Measurements from ENCODE around the gene TMEM92.

Gene TMEM92

GRCh38 chr17:50274142-50274896 is at the start of gene TMEM92:
Gene TMEM92, plus strand, starts transcription at chr17:50274466. Its CDS starts 36 bp downstream, at chr17:50274502.
- peak; percentile 96 for DNase-seq

- DNase-seq, result no peak
Measured at GRCh38 chr17:50225701-50226240, 48.5 kb upstream of the TMEM92 start.

GRCh38 chr17:50234581-50234980 is 39.7 kb upstream of the TMEM92 start:
- DNase-seq, result no peak

- no peak for DNase-seq
Measured at GRCh38 chr17:50237901-50238300, 36.4 kb upstream of the TMEM92 start.

- no peak for DNase-seq
Measured at GRCh38 chr17:50238601-50239280, 35.5 kb upstream of the TMEM92 start.

GRCh38 chr17:50239937-50240336 is 34.3 kb upstream of the TMEM92 start:
- no peak for DNase-seq

GRCh38 chr17:50240851-50241250 is 33.4 kb upstream of the TMEM92 start:
- no peak for DNase-seq

- DNase-seq, result no peak
Measured at GRCh38 chr17:50241431-50241830, 32.8 kb upstream of the TMEM92 start.

- DNase-seq, result no peak
Measured at GRCh38 chr17:50244771-50245170, 29.5 kb upstream of the TMEM92 start.

- DNase-seq, result no peak
Measured at GRCh38 chr17:50248255-50248654, 26.0 kb upstream of the TMEM92 start.

- DNase-seq, result no peak
Measured at GRCh38 chr17:50252781-50253180, 21.5 kb upstream of the TMEM92 start.

- no peak for DNase-seq
Measured at GRCh38 chr17:50255766-50256635, 18.3 kb upstream of the TMEM92 start.

- DNase-seq, result no peak
Measured at GRCh38 chr17:50256826-50257618, 17.2 kb upstream of the TMEM92 start.

GRCh38 chr17:50257676-50258224 is 16.5 kb upstream of the TMEM92 start:
- DNase-seq, result peak; percentile 65

GRCh38 chr17:50258647-50259476 is 15.4 kb upstream of the TMEM92 start:
- DNase-seq, result peak; percentile 50

- peak; percentile 62 for DNase-seq
Measured at GRCh38 chr17:50259477-50260324, 14.6 kb upstream of the TMEM92 start.

GRCh38 chr17:50260501-50260911 is 13.8 kb upstream of the TMEM92 start:
- DNase-seq, result peak; percentile 51

GRCh38 chr17:50261051-50261915 is 13.0 kb upstream of the TMEM92 start:
- DNase-seq, result peak; percentile 54
